Right atrium auricular region (tissue), 2 donors: Measurements from ENCODE around the gene ARHGEF11. TPM values are rescaled to one million over a fixed set of nuclear protein-coding genes. Genes with fewer than 3 reads are reported as not detected.

Experiments
- DNase-seq: peaks from one replicate; pipeline ENCODE4 v3.0.0-alpha.2; 2019; ENCODE audit warnings: low spot score
- H3K27ac ChIP-seq, 2 donors: fragments of 200-600 bp; sonication (generic); 1 replicate in 1 of 2; 2 replicates in 1 of 2; pipeline ENCODE4 v1.5.1; 2016 to 2019
- H3K27me3 ChIP-seq, 2 donors: fragments of 200-600 bp; sonication (generic); one replicate each; pipeline versions ENCODE4 v1.5.1 to v1.6.0; 2017 to 2019
- H3K36me3 ChIP-seq: fragments of 200-600 bp; sonication (generic); one replicate; pipeline ENCODE4 v1.5.1; 2016
- H3K4me1 ChIP-seq, 2 donors: fragments of 200-600 bp; sonication (generic); one replicate each; pipeline versions ENCODE4 v1.5.1 to v1.6.0; 2017 to 2019
- H3K4me3 ChIP-seq, 2 donors: fragments of 200-600 bp; sonication (generic); 1 replicate in 1 of 2; 2 replicates in 1 of 2; pipeline ENCODE4 v1.5.1; 2017 to 2019; ENCODE audit warnings: mild to moderate bottlenecking in 1 of 2, moderate library complexity in 1 of 2
- H3K9me3 ChIP-seq, 2 donors: fragments of 200-600 bp; sonication (generic); one replicate each; pipeline ENCODE4 v1.5.1; 2019
- total RNA-seq, 2 donors: library from RNA; depleted of rRNA; stranded (reverse); fragments of >200 nt; gene quantifications; one replicate each; pipeline ENCODE4 v1.1.0, GENCODE V29; 2016
- TF ChIP-seq, protein P1 (sequence below), 2 donors: fragments of 200-600 bp; sonication (generic); IDR thresholded peaks; one replicate each; pipeline ENCODE4 v1.5.1; 2019; ENCODE audit warnings: antibody characterized with exemption in 2 of 2

The ARHGEF11 gene
- total RNA-seq, 2 donors from 2014 or later, result 26.6 to 33.5 TPM

DNA sequence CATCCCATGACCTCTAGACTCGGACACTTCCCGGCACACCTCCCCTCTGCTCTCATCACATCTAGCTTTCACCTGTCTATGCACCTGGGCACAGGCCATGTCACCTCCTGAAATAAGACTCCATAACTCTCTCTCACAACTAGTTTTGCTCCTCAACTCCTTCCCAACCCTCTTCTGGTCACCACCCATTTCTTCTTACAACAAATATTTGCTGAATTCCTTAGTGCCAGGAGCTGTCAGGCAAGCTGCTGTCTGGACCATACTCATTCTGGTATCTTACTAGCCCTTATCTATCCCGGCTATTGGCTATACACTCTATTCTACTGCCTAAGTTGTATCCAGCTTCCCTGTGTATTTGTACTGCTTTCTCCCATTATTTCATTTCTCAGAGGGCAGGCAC is 76.0 kb downstream of the ARHGEF11 start:
- DNase-seq, result no peak
- Histone ChIP-seq H3K27me3 (no peaks in the 10 kb centered on the region), H3K36me3 (peaks cover 57% of the 10 kb centered on the region), H3K27ac (no peak overlapping the region), H3K4me1 (no peaks in the 10 kb centered on the region), H3K9me3 (no peaks in the 10 kb centered on the region), H3K4me3 (no peak overlapping the region)
- TF ChIP-seq, protein P1, sequence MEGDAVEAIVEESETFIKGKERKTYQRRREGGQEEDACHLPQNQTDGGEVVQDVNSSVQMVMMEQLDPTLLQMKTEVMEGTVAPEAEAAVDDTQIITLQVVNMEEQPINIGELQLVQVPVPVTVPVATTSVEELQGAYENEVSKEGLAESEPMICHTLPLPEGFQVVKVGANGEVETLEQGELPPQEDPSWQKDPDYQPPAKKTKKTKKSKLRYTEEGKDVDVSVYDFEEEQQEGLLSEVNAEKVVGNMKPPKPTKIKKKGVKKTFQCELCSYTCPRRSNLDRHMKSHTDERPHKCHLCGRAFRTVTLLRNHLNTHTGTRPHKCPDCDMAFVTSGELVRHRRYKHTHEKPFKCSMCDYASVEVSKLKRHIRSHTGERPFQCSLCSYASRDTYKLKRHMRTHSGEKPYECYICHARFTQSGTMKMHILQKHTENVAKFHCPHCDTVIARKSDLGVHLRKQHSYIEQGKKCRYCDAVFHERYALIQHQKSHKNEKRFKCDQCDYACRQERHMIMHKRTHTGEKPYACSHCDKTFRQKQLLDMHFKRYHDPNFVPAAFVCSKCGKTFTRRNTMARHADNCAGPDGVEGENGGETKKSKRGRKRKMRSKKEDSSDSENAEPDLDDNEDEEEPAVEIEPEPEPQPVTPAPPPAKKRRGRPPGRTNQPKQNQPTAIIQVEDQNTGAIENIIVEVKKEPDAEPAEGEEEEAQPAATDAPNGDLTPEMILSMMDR (IDR thresholded peaks at IDR 0.05), result no peak

DNA sequence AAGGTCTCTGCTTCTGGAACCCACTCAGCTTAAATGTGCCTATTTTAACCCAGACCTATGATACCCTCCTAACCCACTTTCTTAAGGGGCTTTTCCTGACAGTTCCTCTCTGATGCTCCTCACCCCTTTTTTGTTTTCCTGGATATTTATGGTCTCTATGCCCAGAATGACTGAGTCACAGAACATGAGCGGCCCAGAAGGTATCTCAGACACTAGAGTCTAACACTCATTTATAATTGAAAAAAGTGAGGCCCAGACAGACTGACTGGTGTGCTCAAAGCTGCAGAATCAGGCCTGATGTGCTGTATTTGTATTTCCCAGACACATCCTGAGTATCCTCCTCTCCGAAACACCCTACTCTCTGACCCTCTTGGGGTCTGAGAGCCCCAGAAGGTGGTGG is 81.1 kb downstream of the ARHGEF11 start:
- TF ChIP-seq, protein P1 (IDR thresholded peaks at IDR 0.05), result no peak
- Histone ChIP-seq H3K36me3 (peaks cover 70% of the 10 kb centered on the region), H3K4me3 (no peak overlapping the region), H3K27me3 (no peaks in the 10 kb centered on the region), H3K9me3 (no peaks in the 10 kb centered on the region), H3K4me1 (no peaks in the 10 kb centered on the region), H3K27ac (no peak overlapping the region)
- DNase-seq, result no peak

- Histone ChIP-seq H3K4me1 (no peaks in the 10 kb centered on the region), H3K9me3 (no peaks in the 10 kb centered on the region), H3K36me3 (peaks cover 69% of the 10 kb centered on the region), H3K4me3 (no peak overlapping the region), H3K27me3 (no peaks in the 10 kb centered on the region), H3K27ac (no peak overlapping the region)
- DNase-seq, result no peak
- TF ChIP-seq, protein P1 (IDR thresholded peaks at IDR 0.05), result no peak
These were observed 81.9 kb downstream of the ARHGEF11 start for GRCh38 chr1:156963621-156964020.

DNA sequence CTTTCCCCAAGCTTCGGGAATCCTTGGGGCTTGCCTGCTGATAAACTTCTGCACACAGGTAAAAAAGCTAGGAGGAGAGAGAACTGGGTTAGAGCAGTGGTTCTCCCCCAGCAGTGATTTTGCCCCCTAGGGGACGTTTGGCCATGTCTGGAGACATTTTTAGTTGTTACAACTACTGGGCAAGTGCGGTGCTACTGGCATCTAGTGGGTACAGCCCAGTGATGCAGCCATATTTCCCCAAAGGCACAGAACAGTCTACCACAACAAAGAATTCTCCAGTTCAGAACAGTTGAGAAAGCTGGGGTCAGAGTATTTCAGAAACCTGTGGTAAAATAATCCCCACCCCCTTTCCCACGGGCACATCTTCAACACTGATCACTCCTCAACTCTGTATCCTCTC is 83.8 kb downstream of the ARHGEF11 start:
- no peak for DNase-seq
- H3K4me1 ChIP-seq, result no peaks in the 10 kb centered on the region
- no peaks in the 10 kb centered on the region for H3K9me3 ChIP-seq
- TF ChIP-seq, protein P1 (IDR thresholded peaks at IDR 0.05), result no peak
- H3K36me3 ChIP-seq, result peaks cover 69% of the 10 kb centered on the region
- H3K27ac ChIP-seq, result no peak overlapping the region
- H3K4me3 ChIP-seq, result no peak overlapping the region
- H3K27me3 ChIP-seq, result no peaks in the 10 kb centered on the region

DNA sequence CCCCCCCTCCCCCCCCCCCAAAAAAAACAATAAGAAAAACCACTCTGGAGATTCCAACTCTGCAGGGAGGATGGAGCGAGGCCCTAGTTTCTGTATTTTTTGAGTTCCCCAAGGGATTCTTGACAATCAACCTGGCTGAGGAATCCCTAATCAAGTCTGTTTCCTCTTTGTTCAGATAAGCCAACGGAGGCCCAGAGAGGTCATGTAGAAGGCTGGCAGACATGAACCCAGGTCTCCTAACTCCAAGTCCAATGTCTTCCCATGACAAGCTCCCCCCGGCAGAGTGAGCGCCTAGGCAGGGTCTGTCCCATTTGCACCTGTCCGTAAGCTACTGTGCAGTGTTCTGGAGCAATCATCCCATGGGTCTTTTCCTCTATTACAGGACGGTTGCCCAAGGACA is 85.6 kb downstream of the ARHGEF11 start:
- DNase-seq, result no peak
- Histone ChIP-seq H3K27ac (no peak overlapping the region), H3K27me3 (no peaks in the 10 kb centered on the region), H3K4me3 (no peak overlapping the region), H3K9me3 (no peaks in the 10 kb centered on the region), H3K4me1 (no peaks in the 10 kb centered on the region), H3K36me3 (peaks cover 87% of the 10 kb centered on the region)
- TF ChIP-seq, protein P1 (IDR thresholded peaks at IDR 0.05), result no peak

DNA sequence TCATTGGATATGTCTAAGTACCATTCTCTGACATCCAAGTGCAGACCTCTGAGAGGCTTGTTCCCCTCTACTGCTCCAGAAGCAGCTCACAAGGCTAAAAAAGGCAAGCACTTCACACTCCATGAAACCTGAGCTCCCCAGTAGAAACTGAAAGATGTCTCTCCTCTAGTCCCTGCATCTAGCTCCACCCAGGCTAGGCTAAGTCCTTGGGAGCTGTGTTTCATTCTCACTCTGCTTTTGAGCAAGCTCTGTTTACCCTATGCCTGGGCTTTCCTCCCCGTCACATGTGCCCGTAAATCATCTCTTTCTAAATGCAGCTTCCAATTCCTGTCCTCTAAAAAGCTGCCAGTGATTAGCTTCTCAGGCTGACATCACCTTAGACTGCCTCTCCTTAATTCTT is 86.1 kb downstream of the ARHGEF11 start:
- Histone ChIP-seq H3K4me3 (no peak overlapping the region), H3K4me1 (no peaks in the 10 kb centered on the region), H3K36me3 (peaks cover 92% of the 10 kb centered on the region), H3K9me3 (no peaks in the 10 kb centered on the region), H3K27me3 (no peaks in the 10 kb centered on the region), H3K27ac (no peak overlapping the region)
- TF ChIP-seq, protein P1 (IDR thresholded peaks at IDR 0.05), result no peak
- no peak for DNase-seq
